Muscle layer of colon (tissue), 2 donors: ENCODE measurements around the gene DGKH.

Experiments used
- H3K27ac ChIP-seq: one replicate; pipeline ENCODE4 v1.7.0; 2013; ENCODE audit warnings: low read depth, mild to moderate bottlenecking, low read length, moderate library complexity
- H3K27me3 ChIP-seq, 2 donors: one replicate each; pipeline ENCODE4 v1.7.0; 2013; ENCODE audit warnings: low read length in 2 of 2, mild to moderate bottlenecking in 2 of 2; ENCODE audit not compliant: insufficient read depth in 2 of 2, control insufficient read depth in 1 of 2
- H3K36me3 ChIP-seq: one replicate; pipeline ENCODE4 v1.7.0; 2013; ENCODE audit warnings: mild to moderate bottlenecking, low read length; ENCODE audit not compliant: insufficient read depth
- H3K4me1 ChIP-seq: one replicate; pipeline ENCODE4 v1.7.0; 2013; ENCODE audit warnings: mild to moderate bottlenecking, low read length; ENCODE audit not compliant: insufficient read depth
- H3K4me3 ChIP-seq, 2 donors: one replicate each; pipeline ENCODE4 v1.7.0; 2013; ENCODE audit warnings: low read length in 2 of 2, low read depth in 1 of 2, mild to moderate bottlenecking in 1 of 2, moderate library complexity in 1 of 2
- H3K9ac ChIP-seq: one replicate; pipeline ENCODE4 v1.7.0; 2013; ENCODE audit warnings: low read length
- H3K9me3 ChIP-seq: one replicate; pipeline ENCODE4 v1.7.0; 2013; ENCODE audit warnings: mild to moderate bottlenecking, low read length
- donor health status: abdominal sarcoma.
- donor health status: Adenocarcinoma of cecum.

DGKH gene

GRCh38 chr13:42027286-42027685 is 21.2 kb upstream of the DGKH start:
- H3K27ac ChIP-seq: no peak overlapping the region
- H3K9ac ChIP-seq: no peak overlapping the region
- no peaks in the 10 kb centered on the region for H3K4me1 ChIP-seq
- no peaks in the 10 kb centered on the region for H3K27me3 ChIP-seq
- H3K36me3 ChIP-seq: no peaks in the 10 kb centered on the region
- no peak overlapping the region for H3K4me3 ChIP-seq
- H3K9me3 ChIP-seq: no peaks in the 10 kb centered on the region

GRCh38 chr13:42028113-42028799 is 20.2 kb upstream of the DGKH start:
- Histone ChIP-seq H3K9me3 (no peaks in the 10 kb centered on the region), H3K27ac (no peak overlapping the region), H3K27me3 (no peaks in the 10 kb centered on the region), H3K9ac (no peak overlapping the region), H3K4me1 (no peaks in the 10 kb centered on the region), H3K36me3 (no peaks in the 10 kb centered on the region), H3K4me3 (no peak overlapping the region)

GRCh38 chr13:42035905-42036521 is 12.4 kb upstream of the DGKH start:
- H3K9ac ChIP-seq: no peak overlapping the region
- H3K4me3 ChIP-seq: no peak overlapping the region
- no peaks in the 10 kb centered on the region for H3K27me3 ChIP-seq
- H3K27ac ChIP-seq: no peak overlapping the region
- peaks cover 6% of the 10 kb centered on the region for H3K4me1 ChIP-seq
- H3K36me3 ChIP-seq: no peaks in the 10 kb centered on the region
- no peaks in the 10 kb centered on the region for H3K9me3 ChIP-seq

- H3K4me1 ChIP-seq: peaks cover 6% of the 10 kb centered on the region
- H3K4me3 ChIP-seq: no peak overlapping the region
- H3K27me3 ChIP-seq: no peaks in the 10 kb centered on the region
- H3K9me3 ChIP-seq: no peaks in the 10 kb centered on the region
- no peaks in the 10 kb centered on the region for H3K36me3 ChIP-seq
- H3K9ac ChIP-seq: no peak overlapping the region
- no peak overlapping the region for H3K27ac ChIP-seq
Observed at GRCh38 chr13:42036711-42037110, 11.7 kb upstream of the DGKH start.

- Histone ChIP-seq H3K27me3 (no peaks in the 10 kb centered on the region), H3K27ac (peak overlapping the region; percentile 87), H3K9ac (peak overlapping the region; percentile 30), H3K4me1 (peaks cover 14% of the 10 kb centered on the region), H3K9me3 (no peaks in the 10 kb centered on the region), H3K36me3 (no peaks in the 10 kb centered on the region), H3K4me3 (peak overlapping the region; percentile 58 to 78)
Observed at GRCh38 chr13:42038661-42039456, 9.6 kb upstream of the DGKH start.

- Histone ChIP-seq H3K4me3 (peak overlapping the region; percentile 58 to 78), H3K36me3 (no peaks in the 10 kb centered on the region), H3K9me3 (no peaks in the 10 kb centered on the region), H3K4me1 (peaks cover 14% of the 10 kb centered on the region), H3K27me3 (no peaks in the 10 kb centered on the region), H3K27ac (peak overlapping the region; percentile 87), H3K9ac (peak overlapping the region; percentile 90)
Observed at GRCh38 chr13:42039457-42039945, 8.9 kb upstream of the DGKH start.

GRCh38 chr13:42039946-42040729 is 8.3 kb upstream of the DGKH start:
- Histone ChIP-seq H3K27me3 (no peaks in the 10 kb centered on the region), H3K36me3 (no peaks in the 10 kb centered on the region), H3K4me3 (peak overlapping the region; percentile 58 to 78), H3K27ac (peak overlapping the region; percentile 87), H3K9me3 (no peaks in the 10 kb centered on the region), H3K9ac (peak overlapping the region; percentile 90), H3K4me1 (peaks cover 14% of the 10 kb centered on the region)

GRCh38 chr13:42040730-42041010 is 7.8 kb upstream of the DGKH start:
- no peaks in the 10 kb centered on the region for H3K9me3 ChIP-seq
- H3K36me3 ChIP-seq: no peaks in the 10 kb centered on the region
- H3K27me3 ChIP-seq: no peaks in the 10 kb centered on the region
- H3K4me1 ChIP-seq: peaks cover 14% of the 10 kb centered on the region
- peak overlapping the region; percentile 86 to 89 for H3K4me3 ChIP-seq
- H3K9ac ChIP-seq: no peak overlapping the region
- H3K27ac ChIP-seq: peak overlapping the region; percentile 84

GRCh38 chr13:42041011-42041683 is 7.3 kb upstream of the DGKH start:
- Histone ChIP-seq H3K9ac (peak overlapping the region; percentile 41), H3K27ac (peak overlapping the region; percentile 84)

GRCh38 chr13:42041684-42042035 is 6.8 kb upstream of the DGKH start:
- Histone ChIP-seq H3K4me3 (peak overlapping the region; percentile 86 to 89), H3K4me1 (peaks cover 14% of the 10 kb centered on the region), H3K27me3 (no peaks in the 10 kb centered on the region), H3K27ac (peak overlapping the region; percentile 84), H3K9ac (no peak overlapping the region), H3K9me3 (no peaks in the 10 kb centered on the region), H3K36me3 (no peaks in the 10 kb centered on the region)

More at GRCh38 chr13:42041011-42041683, 7.3 kb upstream of the DGKH start:
- H3K9me3 ChIP-seq: no peaks in the 10 kb centered on the region
- H3K4me1 ChIP-seq: peaks cover 14% of the 10 kb centered on the region
- no peaks in the 10 kb centered on the region for H3K27me3 ChIP-seq
- peak overlapping the region; percentile 86 to 89 for H3K4me3 ChIP-seq
- no peaks in the 10 kb centered on the region for H3K36me3 ChIP-seq
